ENCODE data around the gene GP1BB. TPM values are rescaled to one million over a fixed set of nuclear protein-coding genes. Genes with fewer than 3 reads are reported as not detected.

GP1BB gene
- total and polyA plus RNA-seq, 12 donors = 0.42 to 29.8 (median 4.7) TPM; not detected in 2

GRCh38 chr22:19706661-19707151 is 16.6 kb upstream of the GP1BB start:
- Histone ChIP-seq H3K4me1 (replicated peaks in 1 of 2) (no peaks in the 10 kb centered on the region), H3K4me3 (no peak overlapping the region), H3K27ac (no peak overlapping the region), H3K9me3 (replicated peaks in 1 of 3) (no peaks in the 10 kb centered on the region), H3K27me3 (no peaks in the 10 kb centered on the region), H3K36me3 (replicated peaks in 1 of 2) (no peaks in the 10 kb centered on the region)
- TF ChIP-seq CTCF (IDR thresholded peaks at IDR 0.05) = no peak
- no peak for TF ChIP-seq POLR2A (IDR thresholded peaks at IDR 0.05)
- no peak for DNase-seq
- WGBS, 4 donors = 80 to 92% (median 85%) methylated on average over 7 of the region's 7 CpGs
- intact Hi-C loops (cut with DNase I) = loop anchor here in 1 of 2 donors (5.0 kb wide), 1 partner anchor 209 kb away; no protein-coding TSS in a partner anchor

- DNase-seq = peak in 2 of 7 donors; percentile 7 to 12
- H3K4me1 ChIP-seq (replicated peaks in 1 of 2) = no peaks in the 10 kb centered on the region
- no peaks in the 10 kb centered on the region for H3K27me3 ChIP-seq
- H3K27ac ChIP-seq = no peak overlapping the region
- 85 to 92% (median 87%) methylated on average over 14 to 24 of the region's 24 CpGs for WGBS, 4 donors
- no peaks in the 10 kb centered on the region for H3K36me3 ChIP-seq (replicated peaks in 1 of 2)
- H3K9me3 ChIP-seq (replicated peaks in 1 of 3) = no peaks in the 10 kb centered on the region
- intact Hi-C loops (cut with DNase I) = loop anchor here in 1 of 2 donors (5.0 kb wide), 1 partner anchor 210 kb away; no protein-coding TSS in a partner anchor
- TF ChIP-seq POLR2A (IDR thresholded peaks at IDR 0.05) = no peak
- TF ChIP-seq CTCF (IDR thresholded peaks at IDR 0.05) = no peak
- H3K4me3 ChIP-seq = no peak overlapping the region
These were observed 15.7 kb upstream of the GP1BB start for GRCh38 chr22:19707347-19708290.

DNA sequence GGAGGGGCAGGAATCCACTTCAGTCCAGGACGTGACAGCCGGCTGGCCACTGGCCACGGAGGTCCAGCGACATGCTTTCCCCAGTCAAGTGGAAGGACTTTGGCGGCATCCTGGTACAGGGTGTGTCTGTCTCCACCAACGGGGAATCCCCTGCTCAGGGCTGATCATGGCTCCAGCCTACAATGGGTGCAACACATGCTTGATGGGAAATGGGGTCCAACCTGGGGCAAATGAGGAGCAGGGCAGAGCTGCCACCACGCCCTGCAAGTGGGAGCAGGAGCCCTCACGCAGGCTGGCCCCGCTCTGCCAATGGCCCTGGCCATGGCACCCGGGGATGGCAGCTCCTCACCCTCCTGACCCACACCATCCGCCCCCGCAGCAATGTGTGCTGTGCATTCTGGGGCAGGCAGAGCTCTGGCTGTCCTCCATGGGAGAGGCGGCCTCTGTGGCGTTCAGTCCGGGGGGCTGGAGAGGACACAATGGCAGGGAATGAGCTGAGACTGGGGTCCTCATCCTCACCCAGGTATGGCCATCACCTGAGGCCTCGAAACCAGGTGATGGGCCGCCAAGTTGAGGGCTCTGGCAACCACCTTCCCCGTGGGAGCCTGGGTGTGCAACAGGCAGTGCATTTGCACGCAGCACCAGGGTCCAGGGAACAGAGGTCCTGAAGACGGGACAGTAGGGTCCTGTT is 14.9 kb upstream of the GP1BB start:
- Histone ChIP-seq H3K27ac (no peak overlapping the region), H3K9me3 (replicated peaks in 1 of 3) (no peaks in the 10 kb centered on the region), H3K27me3 (no peaks in the 10 kb centered on the region), H3K4me3 (no peak overlapping the region), H3K4me1 (replicated peaks in 1 of 2) (no peaks in the 10 kb centered on the region), H3K36me3 (replicated peaks in 1 of 2) (no peaks in the 10 kb centered on the region)
- no peak for TF ChIP-seq POLR2A (IDR thresholded peaks at IDR 0.05)
- TF ChIP-seq CTCF (IDR thresholded peaks at IDR 0.05) = no peak
- intact Hi-C loops (cut with DNase I) = loop anchor here in 1 of 2 donors (5.0 kb wide), 1 partner anchor 211 kb away; no protein-coding TSS in a partner anchor
- 79 to 83% (median 80%) methylated on average over 11 to 20 of the region's 20 CpGs for WGBS, 4 donors
- peak in 2 of 7 donors; percentile 8 to 9 for DNase-seq
